Gastrocnemius medialis (tissue), 4 donors: Measurements from ENCODE around the gene CCND2.

Experiments used
- POLR2A ChIP-seq, 2 donors: fragments of 450-650 bp; IDR thresholded peaks; one replicate each; pipeline ENCODE4 v1.6.1; 2017; ENCODE audit warnings: antibody characterized with exemption in 2 of 2, mild to moderate bottlenecking in 2 of 2, moderate library complexity in 2 of 2
- TF ChIP-seq, protein P1 (sequence below), 5 experiments: fragments of 450-650 bp in 3 of 5; fragments of 200-600 bp in 2 of 5; sonication (generic) in 2 of 5; IDR thresholded peaks in 4 of 5; conservative IDR thresholded peaks in 1 of 5; 1 replicate in 4 of 5; 2 replicates in 1 of 5; pipeline ENCODE4 v1.5.1; 2016 to 2019; ENCODE audit warnings: antibody characterized with exemption in 5 of 5, mild to moderate bottlenecking in 3 of 5, moderate library complexity in 3 of 5

DNA sequence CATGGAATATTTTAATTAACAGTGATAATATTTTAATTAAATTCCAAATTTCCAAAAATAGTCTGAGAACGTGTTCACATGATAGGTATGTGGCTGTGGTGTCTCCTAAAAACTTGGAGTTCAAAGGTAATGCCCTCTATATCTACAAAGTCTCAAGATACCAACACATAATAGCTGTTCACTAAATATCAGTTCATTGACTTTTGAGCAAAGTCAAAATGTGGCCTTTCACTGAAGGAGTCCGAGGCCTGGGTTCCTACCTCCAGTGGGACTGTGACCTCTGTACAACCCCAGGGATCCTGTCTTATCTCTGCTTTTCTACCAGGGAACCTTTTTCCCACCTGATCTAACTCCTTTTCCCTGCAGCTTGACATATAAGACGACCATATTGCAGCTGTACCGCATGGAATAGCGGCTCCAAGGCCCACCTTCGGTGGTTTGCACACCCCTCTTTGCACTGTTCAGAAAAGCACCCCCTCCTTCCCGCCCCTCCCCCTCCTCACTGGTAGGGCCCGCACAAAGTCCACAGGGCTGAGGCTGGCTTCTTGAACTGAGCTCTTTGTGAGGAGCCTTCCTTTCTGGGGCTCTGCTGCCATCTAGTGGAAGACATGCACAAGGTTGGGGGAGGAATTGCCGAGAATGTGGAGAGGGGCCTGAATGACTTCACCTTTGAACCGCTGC, 3.1 kb downstream of the CCND2 start:
- TF ChIP-seq POLR2A (IDR thresholded peaks at IDR 0.05) = no peak
- TF ChIP-seq, protein P1, sequence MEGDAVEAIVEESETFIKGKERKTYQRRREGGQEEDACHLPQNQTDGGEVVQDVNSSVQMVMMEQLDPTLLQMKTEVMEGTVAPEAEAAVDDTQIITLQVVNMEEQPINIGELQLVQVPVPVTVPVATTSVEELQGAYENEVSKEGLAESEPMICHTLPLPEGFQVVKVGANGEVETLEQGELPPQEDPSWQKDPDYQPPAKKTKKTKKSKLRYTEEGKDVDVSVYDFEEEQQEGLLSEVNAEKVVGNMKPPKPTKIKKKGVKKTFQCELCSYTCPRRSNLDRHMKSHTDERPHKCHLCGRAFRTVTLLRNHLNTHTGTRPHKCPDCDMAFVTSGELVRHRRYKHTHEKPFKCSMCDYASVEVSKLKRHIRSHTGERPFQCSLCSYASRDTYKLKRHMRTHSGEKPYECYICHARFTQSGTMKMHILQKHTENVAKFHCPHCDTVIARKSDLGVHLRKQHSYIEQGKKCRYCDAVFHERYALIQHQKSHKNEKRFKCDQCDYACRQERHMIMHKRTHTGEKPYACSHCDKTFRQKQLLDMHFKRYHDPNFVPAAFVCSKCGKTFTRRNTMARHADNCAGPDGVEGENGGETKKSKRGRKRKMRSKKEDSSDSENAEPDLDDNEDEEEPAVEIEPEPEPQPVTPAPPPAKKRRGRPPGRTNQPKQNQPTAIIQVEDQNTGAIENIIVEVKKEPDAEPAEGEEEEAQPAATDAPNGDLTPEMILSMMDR (IDR thresholded peaks at IDR 0.05 in 4 of 5, conservative IDR thresholded peaks at IDR 0.05 in 1 of 5) = peak; percentile 82 to 95 (median 88)
